Tibial nerve (tissue), 4 donors: Measurements from ENCODE around the gene OSBPL3. TPM values are rescaled to one million over a fixed set of nuclear protein-coding genes. Genes with fewer than 3 reads are reported as not detected.

Experiments used
- DNase-seq, 2 donors: peaks; one replicate each; pipeline ENCODE4 v3.0.0-alpha.2; 2019; ENCODE audit warnings: low spot score in 2 of 2
- H3K27ac ChIP-seq, 4 donors: fragments of 200-600 bp; sonication (generic) in 3 of 4; one replicate each; pipeline ENCODE4 v1.5.1; 2017 to 2019; ENCODE audit warnings: mild to moderate bottlenecking in 1 of 4
- H3K27me3 ChIP-seq, 2 donors: fragments of 200-600 bp; sonication (generic) in 1 of 2; one replicate each; pipeline versions ENCODE4 v1.5.1 to v1.6.0; 2017 to 2019
- H3K36me3 ChIP-seq, 3 donors: fragments of 200-600 bp; sonication (generic); one replicate each; pipeline ENCODE4 v1.5.1; 2018 to 2019
- H3K4me1 ChIP-seq, 4 donors: fragments of 200-600 bp; sonication (generic) in 3 of 4; one replicate each; pipeline ENCODE4 v1.5.1; 2017 to 2019
- H3K4me3 ChIP-seq, 4 donors: fragments of 200-600 bp; sonication (generic) in 3 of 4; one replicate each; pipeline ENCODE4 v1.5.1; 2017 to 2019; ENCODE audit warnings: mild to moderate bottlenecking in 1 of 4, moderate library complexity in 1 of 4
- H3K9me3 ChIP-seq, 4 donors: fragments of 200-600 bp; sonication (generic) in 3 of 4; one replicate each; pipeline ENCODE4 v1.5.1; 2017 to 2019
- EP300 ChIP-seq, 2 donors: sonication (generic); formaldehyde crosslinking; IDR thresholded peaks; one replicate each; pipeline ENCODE4 v1.6.1; 2017; ENCODE audit warnings: antibody characterized with exemption in 2 of 2, mild to moderate bottlenecking in 1 of 2
- POLR2A ChIP-seq, 2 donors: fragments of 450-650 bp; IDR thresholded peaks; one replicate each; pipeline ENCODE4 v1.6.1; 2017; ENCODE audit warnings: antibody characterized with exemption in 2 of 2, mild to moderate bottlenecking in 2 of 2, moderate library complexity in 2 of 2
- WGBS, 2 donors: methylation state at CpG; one replicate each; pipeline ENCODE4 v1.1.5; 2018; 5-methylcytosine and 5-hydroxymethylcytosine counted together
- total RNA-seq, 4 donors: library from RNA; depleted of rRNA; stranded (reverse); fragments of >200 nt; gene quantifications; one replicate each; pipeline ENCODE4 v1.1.0, GENCODE V29; 2016
- TF ChIP-seq, protein P1 (sequence below), 5 experiments: fragments of 200-600 bp in 3 of 5; fragments of 450-650 bp in 2 of 5; sonication (generic) in 3 of 5; IDR thresholded peaks; one replicate each; pipeline ENCODE4 v1.5.1; 2016 to 2019; ENCODE audit warnings: antibody characterized with exemption in 5 of 5, mild to moderate bottlenecking in 3 of 5, moderate library complexity in 2 of 5

The OSBPL3 gene
- total RNA-seq, 4 donors from 2014 or later = 1.6 to 7.3 (median 5.3) TPM

GRCh38 chr7:24992314-24992713 is 12.3 kb upstream of the OSBPL3 start:
- 98% methylated on average over 4 of the region's 4 CpGs for WGBS, 2 donors
- H3K36me3 ChIP-seq = no peaks in the 10 kb centered on the region
- TF ChIP-seq EP300 (IDR thresholded peaks at IDR 0.05) (no peak), POLR2A (IDR thresholded peaks at IDR 0.05) (no peak)
- TF ChIP-seq, protein P1, sequence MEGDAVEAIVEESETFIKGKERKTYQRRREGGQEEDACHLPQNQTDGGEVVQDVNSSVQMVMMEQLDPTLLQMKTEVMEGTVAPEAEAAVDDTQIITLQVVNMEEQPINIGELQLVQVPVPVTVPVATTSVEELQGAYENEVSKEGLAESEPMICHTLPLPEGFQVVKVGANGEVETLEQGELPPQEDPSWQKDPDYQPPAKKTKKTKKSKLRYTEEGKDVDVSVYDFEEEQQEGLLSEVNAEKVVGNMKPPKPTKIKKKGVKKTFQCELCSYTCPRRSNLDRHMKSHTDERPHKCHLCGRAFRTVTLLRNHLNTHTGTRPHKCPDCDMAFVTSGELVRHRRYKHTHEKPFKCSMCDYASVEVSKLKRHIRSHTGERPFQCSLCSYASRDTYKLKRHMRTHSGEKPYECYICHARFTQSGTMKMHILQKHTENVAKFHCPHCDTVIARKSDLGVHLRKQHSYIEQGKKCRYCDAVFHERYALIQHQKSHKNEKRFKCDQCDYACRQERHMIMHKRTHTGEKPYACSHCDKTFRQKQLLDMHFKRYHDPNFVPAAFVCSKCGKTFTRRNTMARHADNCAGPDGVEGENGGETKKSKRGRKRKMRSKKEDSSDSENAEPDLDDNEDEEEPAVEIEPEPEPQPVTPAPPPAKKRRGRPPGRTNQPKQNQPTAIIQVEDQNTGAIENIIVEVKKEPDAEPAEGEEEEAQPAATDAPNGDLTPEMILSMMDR (IDR thresholded peaks at IDR 0.05) = no peak
- DNase-seq = no peak
- no peak overlapping the region for H3K4me3 ChIP-seq
- no peaks in the 10 kb centered on the region for H3K4me1 ChIP-seq
- H3K27me3 ChIP-seq = peaks cover 0 to 9% of the 10 kb centered on the region in 2 donors
- no peaks in the 10 kb centered on the region for H3K9me3 ChIP-seq
- H3K27ac ChIP-seq = no peak overlapping the region

DNA sequence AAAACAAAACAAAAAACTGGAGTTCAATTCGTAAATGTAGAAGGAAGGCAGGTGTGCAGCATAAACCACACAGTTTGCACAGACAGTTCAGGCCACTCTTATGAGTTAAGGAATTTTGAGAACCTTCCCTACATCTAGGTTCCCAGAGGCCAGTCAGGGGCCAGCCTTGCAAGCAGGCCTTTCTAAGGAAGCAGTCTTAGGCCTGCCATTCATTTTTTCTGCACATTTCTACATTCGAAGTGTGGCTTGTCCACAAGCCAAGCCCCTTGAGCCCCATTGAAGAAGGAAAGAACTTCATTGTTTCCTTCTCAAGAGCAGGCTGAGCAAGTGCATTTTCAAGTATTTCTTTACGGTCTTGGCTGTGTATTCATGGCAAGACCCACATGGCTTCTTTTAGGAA is 11.4 kb upstream of the OSBPL3 start:
- WGBS, 2 donors = 64 to 81% methylated on average over 3 of the region's 3 CpGs
- H3K36me3 ChIP-seq = no peaks in the 10 kb centered on the region
- TF ChIP-seq, protein P1 (IDR thresholded peaks at IDR 0.05) = no peak
- TF ChIP-seq POLR2A (IDR thresholded peaks at IDR 0.05) = no peak
- no peak for TF ChIP-seq EP300 (IDR thresholded peaks at IDR 0.05)

GRCh38 chr7:24987331-24987842 is 7.4 kb upstream of the OSBPL3 start:
- Histone ChIP-seq H3K4me3 (no peak overlapping the region), H3K27ac (no peak overlapping the region), H3K36me3 (no peaks in the 10 kb centered on the region), H3K4me1 (peaks cover 0 to under 1% (median 0%) of the 10 kb centered on the region in 4 donors), H3K27me3 (peaks cover 0 to 9% of the 10 kb centered on the region in 2 donors), H3K9me3 (no peaks in the 10 kb centered on the region)
- DNase-seq = no peak
- WGBS, 2 donors = 86 to 100% methylated on average over 1 of the region's 1 CpG
- TF ChIP-seq EP300 (IDR thresholded peaks at IDR 0.05) = no peak
- TF ChIP-seq, protein P1 (IDR thresholded peaks at IDR 0.05) = no peak

More for the DNA sequence above, 11.4 kb upstream of the OSBPL3 start:
- no peaks in the 10 kb centered on the region for H3K9me3 ChIP-seq
- H3K4me3 ChIP-seq = no peak overlapping the region
- peaks cover 0 to 9% of the 10 kb centered on the region in 2 donors for H3K27me3 ChIP-seq
- H3K4me1 ChIP-seq = no peaks in the 10 kb centered on the region
- no peak for DNase-seq
- no peak overlapping the region for H3K27ac ChIP-seq

DNA sequence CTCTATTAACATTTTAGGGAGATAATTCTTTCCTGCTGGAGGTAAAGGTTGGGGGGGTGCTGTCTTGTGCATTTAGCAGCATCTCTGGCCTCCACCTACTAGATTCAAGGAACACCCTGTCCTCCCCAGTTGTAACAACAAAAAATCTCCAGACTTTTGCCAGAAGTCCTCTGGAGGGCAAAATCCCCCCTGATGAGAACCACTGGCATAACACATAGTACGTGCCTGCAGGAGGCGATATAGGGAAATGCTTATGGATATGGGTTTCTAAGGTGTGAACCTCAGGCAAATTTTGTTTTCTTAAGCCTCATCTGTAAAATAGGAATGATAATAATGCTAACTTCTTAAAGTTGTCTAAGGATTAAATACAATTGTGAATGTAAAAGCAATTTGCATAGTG is 2.9 kb upstream of the OSBPL3 start:
- no peak for DNase-seq
- H3K27me3 ChIP-seq = no peaks in the 10 kb centered on the region
- no peak for TF ChIP-seq EP300 (IDR thresholded peaks at IDR 0.05)
- TF ChIP-seq POLR2A (IDR thresholded peaks at IDR 0.05) = no peak
- TF ChIP-seq, protein P1 (IDR thresholded peaks at IDR 0.05) = no peak
- no peaks in the 10 kb centered on the region for H3K9me3 ChIP-seq
- WGBS, 2 donors = 94 to 97% methylated on average over 2 of the region's 2 CpGs
- no peak overlapping the region for H3K27ac ChIP-seq
- H3K4me3 ChIP-seq = no peak overlapping the region
- peaks cover 0 to 28% (median 5%) of the 10 kb centered on the region in 4 donors for H3K4me1 ChIP-seq
- H3K36me3 ChIP-seq = no peaks in the 10 kb centered on the region

- Histone ChIP-seq H3K4me3 (peak overlapping the region; percentile 68 to 93 (median 77)), H3K9me3 (no peaks in the 10 kb centered on the region), H3K4me1 (peaks cover 0 to 28% (median 5%) of the 10 kb centered on the region in 4 donors), H3K27ac (peak overlapping the region; percentile 47 to 88 (median 85)), H3K36me3 (no peaks in the 10 kb centered on the region), H3K27me3 (no peaks in the 10 kb centered on the region)
- WGBS, 2 donors = 2% methylated on average over 52 of the region's 52 CpGs
- no peak for TF ChIP-seq POLR2A (IDR thresholded peaks at IDR 0.05)
- TF ChIP-seq, protein P1 (IDR thresholded peaks at IDR 0.05) = no peak
- peak; percentile 26 to 58 for DNase-seq
These were observed 1.4 kb upstream of the OSBPL3 start for GRCh38 chr7:24981171-24981951.
